ENCODE data around the gene GFOD1. TPM values are rescaled to one million over a fixed set of nuclear protein-coding genes. Genes with fewer than 3 reads are reported as not detected.

GFOD1 gene
- total RNA-seq, 1 donor from 2014 or later = 20.2 TPM

DNA sequence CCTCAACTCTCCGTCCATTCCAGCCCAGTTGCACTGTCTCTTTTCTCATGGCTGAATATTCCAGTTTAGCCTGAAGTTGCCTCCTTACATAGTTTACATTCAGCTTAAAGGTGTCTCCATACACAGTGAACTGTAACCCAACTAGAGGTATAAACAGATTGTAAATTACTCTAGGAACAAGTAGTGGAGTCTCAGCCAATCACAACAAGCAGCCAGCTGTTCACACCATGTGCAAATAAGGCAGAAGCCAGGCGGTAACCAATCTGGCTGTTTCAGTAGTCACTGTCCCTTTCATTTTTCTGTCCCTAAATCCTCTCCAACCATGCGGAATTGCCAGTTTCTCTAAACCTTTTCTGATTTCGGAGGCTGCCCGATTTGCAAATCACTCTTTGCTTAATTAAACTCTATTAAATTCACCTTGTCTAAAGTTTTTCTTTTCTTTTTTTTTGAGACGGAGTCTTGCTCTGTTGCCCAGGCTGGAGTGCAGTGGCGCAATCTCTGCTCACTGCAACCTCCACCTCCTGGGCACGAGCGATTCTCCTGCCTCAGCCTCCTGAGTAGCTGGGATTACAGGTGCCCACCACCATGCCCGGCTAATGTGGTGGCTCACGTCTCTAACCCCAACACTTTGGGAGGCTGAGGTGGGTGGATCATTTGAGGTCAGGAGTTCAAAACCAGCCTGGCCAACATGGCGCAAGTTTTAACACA is 37.6 kb upstream of the GFOD1 start:
- Histone ChIP-seq H3K4me3 (no peak overlapping the region), H3K27ac (no peak overlapping the region), H3K9me3 (no peaks in the 10 kb centered on the region), H3K4me1 (peaks cover 23% of the 10 kb centered on the region), H3K36me3 (no peaks in the 10 kb centered on the region), H3K27me3 (ENCODE audit: low read depth) (no peaks in the 10 kb centered on the region)
- intact Hi-C loops (cut with DNase I) = no loop called here
- DNase-seq (no peak), ATAC-seq (no peak)
- TF ChIP-seq, protein P1, sequence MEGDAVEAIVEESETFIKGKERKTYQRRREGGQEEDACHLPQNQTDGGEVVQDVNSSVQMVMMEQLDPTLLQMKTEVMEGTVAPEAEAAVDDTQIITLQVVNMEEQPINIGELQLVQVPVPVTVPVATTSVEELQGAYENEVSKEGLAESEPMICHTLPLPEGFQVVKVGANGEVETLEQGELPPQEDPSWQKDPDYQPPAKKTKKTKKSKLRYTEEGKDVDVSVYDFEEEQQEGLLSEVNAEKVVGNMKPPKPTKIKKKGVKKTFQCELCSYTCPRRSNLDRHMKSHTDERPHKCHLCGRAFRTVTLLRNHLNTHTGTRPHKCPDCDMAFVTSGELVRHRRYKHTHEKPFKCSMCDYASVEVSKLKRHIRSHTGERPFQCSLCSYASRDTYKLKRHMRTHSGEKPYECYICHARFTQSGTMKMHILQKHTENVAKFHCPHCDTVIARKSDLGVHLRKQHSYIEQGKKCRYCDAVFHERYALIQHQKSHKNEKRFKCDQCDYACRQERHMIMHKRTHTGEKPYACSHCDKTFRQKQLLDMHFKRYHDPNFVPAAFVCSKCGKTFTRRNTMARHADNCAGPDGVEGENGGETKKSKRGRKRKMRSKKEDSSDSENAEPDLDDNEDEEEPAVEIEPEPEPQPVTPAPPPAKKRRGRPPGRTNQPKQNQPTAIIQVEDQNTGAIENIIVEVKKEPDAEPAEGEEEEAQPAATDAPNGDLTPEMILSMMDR (IDR thresholded peaks at IDR 0.05) = no peak

DNA sequence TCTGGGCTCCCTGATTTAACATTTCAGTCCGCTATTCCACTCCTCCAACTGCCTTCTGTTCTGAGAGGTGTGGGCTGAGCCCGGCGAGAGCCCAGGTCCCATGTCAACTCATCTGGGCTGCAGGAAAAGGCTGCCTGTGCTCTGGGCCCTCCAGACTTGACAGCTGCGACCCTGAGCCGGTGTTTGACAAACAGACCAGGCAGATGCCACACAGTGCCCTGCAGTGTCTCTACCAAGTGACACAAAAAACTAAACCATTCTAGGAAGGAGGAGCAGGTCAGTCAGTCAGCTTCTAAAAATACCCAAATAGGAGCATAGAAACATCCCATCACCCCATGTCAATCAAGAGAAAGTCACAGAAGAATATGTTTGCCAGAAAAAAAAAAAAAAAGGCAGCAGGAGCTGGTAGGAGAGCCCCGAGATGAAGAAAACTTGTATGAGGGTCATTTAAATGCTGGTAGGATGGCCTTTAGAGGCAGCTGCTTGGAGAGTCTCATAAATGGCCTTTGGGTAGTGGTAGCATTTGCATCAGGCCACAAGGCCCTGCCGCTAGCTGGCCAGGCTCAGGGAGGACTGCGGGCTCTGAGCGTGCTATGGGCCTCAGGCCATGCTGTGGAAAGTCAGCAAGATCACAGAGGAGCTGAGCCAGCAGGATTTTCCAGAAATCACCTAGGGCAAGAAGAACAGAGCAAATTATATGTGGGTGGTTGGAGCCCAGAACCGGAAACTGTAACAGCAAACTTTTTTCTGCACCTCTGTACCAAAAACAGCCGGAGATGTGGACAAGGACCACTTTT is 36.6 kb upstream of the GFOD1 start:
- ATAC-seq (no peak), DNase-seq (no peak)
- H3K27me3 ChIP-seq (ENCODE audit: low read depth) = no peaks in the 10 kb centered on the region
- TF ChIP-seq, protein P1 (IDR thresholded peaks at IDR 0.05) = no peak
- H3K4me3 ChIP-seq = no peak overlapping the region
- H3K9me3 ChIP-seq = no peaks in the 10 kb centered on the region
- intact Hi-C loops (cut with DNase I) = no loop called here
- H3K4me1 ChIP-seq = peaks cover 23% of the 10 kb centered on the region
- no peak overlapping the region for H3K27ac ChIP-seq
- no peaks in the 10 kb centered on the region for H3K36me3 ChIP-seq

DNA sequence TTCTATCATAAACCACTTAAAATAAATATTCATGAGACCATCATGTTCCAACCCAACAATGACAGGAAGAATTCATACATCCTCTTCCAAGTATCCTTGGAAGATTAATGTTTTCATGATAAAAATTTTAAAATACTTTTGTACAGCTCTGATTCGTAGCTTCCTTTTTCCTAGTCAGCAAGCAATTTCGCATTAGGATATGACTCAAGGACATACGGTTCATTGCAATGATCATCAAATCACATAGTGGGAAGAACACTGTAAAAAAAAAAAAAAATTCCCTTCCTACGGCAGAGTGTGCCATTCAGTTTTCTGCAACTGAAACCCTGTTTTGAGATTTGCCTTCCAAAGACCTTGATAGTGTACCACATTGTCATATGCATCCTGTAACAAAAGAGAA is 35.3 kb upstream of the GFOD1 start:
- ATAC-seq = peak in 1 of 2 donors; percentile 48
- TF ChIP-seq, protein P1 (IDR thresholded peaks at IDR 0.05) = no peak
- no peak for DNase-seq
- H3K4me1 ChIP-seq = peaks cover 21% of the 10 kb centered on the region
- H3K27ac ChIP-seq = no peak overlapping the region
- intact Hi-C loops (cut with DNase I) = no loop called here
- H3K36me3 ChIP-seq = no peaks in the 10 kb centered on the region
- no peaks in the 10 kb centered on the region for H3K9me3 ChIP-seq
- H3K4me3 ChIP-seq = no peak overlapping the region
- no peaks in the 10 kb centered on the region for H3K27me3 ChIP-seq (ENCODE audit: low read depth)

DNA sequence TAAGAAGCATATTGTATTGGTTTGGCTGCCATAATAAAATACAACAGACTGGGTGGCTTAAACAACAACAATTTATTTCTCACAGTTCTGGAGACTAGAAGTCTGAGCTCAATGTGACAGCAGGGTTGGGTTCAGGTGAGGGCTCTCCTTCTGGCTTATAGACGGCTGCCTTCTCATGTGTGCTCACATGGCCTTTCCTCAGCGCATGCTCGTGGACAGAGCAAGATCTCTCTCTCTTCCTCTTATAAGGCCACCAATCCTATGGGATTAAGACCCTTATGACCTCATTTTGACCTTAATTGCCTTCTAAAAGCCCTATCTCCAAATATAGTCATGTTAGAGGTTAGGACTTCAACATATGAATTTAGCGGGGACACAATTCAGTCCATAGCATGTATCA is 32.4 kb upstream of the GFOD1 start:
- intact Hi-C loops (cut with DNase I) = no loop called here
- no peaks in the 10 kb centered on the region for H3K36me3 ChIP-seq
- H3K9me3 ChIP-seq = no peaks in the 10 kb centered on the region
- no peak overlapping the region for H3K4me3 ChIP-seq
- ATAC-seq (no peak), DNase-seq (no peak)
- H3K27ac ChIP-seq = no peak overlapping the region
- H3K4me1 ChIP-seq = no peaks in the 10 kb centered on the region
- TF ChIP-seq, protein P1 (IDR thresholded peaks at IDR 0.05) = no peak
- H3K27me3 ChIP-seq (ENCODE audit: low read depth) = no peaks in the 10 kb centered on the region

DNA sequence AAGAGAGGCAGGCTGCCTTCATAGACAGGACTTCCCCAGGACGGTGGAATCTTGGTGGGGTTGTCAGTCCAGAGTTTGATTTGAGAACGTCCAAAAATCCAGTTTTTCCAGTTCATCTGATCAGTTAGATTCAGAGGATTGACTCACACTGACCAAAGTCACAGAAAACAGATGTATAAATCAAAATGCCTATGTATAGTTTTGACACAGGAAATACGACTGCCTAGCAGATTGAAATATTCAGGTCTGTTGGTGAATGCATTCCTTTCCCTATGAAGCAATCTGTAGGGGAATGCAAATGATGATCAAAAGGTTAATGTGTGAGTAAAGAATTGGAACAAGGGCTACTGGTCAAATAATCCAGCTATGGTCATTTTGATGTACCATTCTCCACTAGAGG is 29.7 kb upstream of the GFOD1 start:
- ATAC-seq = no peak
- no peaks in the 10 kb centered on the region for H3K36me3 ChIP-seq
- no peak overlapping the region for H3K4me3 ChIP-seq
- TF ChIP-seq, protein P1 (IDR thresholded peaks at IDR 0.05) = no peak
- no peaks in the 10 kb centered on the region for H3K27me3 ChIP-seq (ENCODE audit: low read depth)
- no peaks in the 10 kb centered on the region for H3K4me1 ChIP-seq
- H3K9me3 ChIP-seq = no peaks in the 10 kb centered on the region
- no peak overlapping the region for H3K27ac ChIP-seq
- intact Hi-C loops (cut with DNase I) = no loop called here
- DNase-seq = no peak

Measured in lower lobe of right lung (tissue), 2 donors.